HG02763 (cell line): Measurements from ENCODE around the gene MORC4.

Experiments used
- ATAC-seq: cut with Tn5 transposase; IDR thresholded peaks from one replicate; pipeline ENCODE4 v1.9.1; 2021; ENCODE audit warnings: mild to moderate bottlenecking, moderate library complexity; ENCODE audit not compliant: unreplicated experiment

The MORC4 gene

GRCh38 chrX:106912864-106913263, 87.1 kb downstream of the MORC4 start:
- ATAC-seq: no peak

GRCh38 chrX:106906361-106906760, 93.7 kb downstream of the MORC4 start:
- ATAC-seq: no peak

- no peak for ATAC-seq
Measured at GRCh38 chrX:106905064-106905708, 94.8 kb downstream of the MORC4 start.

GRCh38 chrX:106903856-106904528, 96.0 kb downstream of the MORC4 start:
- ATAC-seq: no peak

GRCh38 chrX:106903291-106903824, 96.7 kb downstream of the MORC4 start, which contains the start of gene RIPPLY1:
Gene RIPPLY1 (minus strand): TSS chrX:106903341. CDS start chrX:106903287, 54 bp downstream.
- no peak for ATAC-seq

GRCh38 chrX:106902684-106903083, 97.3 kb downstream of the MORC4 start:
- ATAC-seq: no peak

GRCh38 chrX:106901781-106902219, 98.2 kb downstream of the MORC4 start:
- no peak for ATAC-seq

- ATAC-seq: no peak
Measured at GRCh38 chrX:106901341-106901740, 98.7 kb downstream of the MORC4 start.

- ATAC-seq: no peak
Measured at GRCh38 chrX:106899841-106900240, 100.2 kb downstream of the MORC4 start.

- no peak for ATAC-seq
Measured at GRCh38 chrX:106899276-106899675, 100.7 kb downstream of the MORC4 start.

GRCh38 chrX:106898462-106898861, 101.5 kb downstream of the MORC4 start:
- ATAC-seq: peak; percentile 77

GRCh38 chrX:106897259-106897658, 102.8 kb downstream of the MORC4 start:
- no peak for ATAC-seq

GRCh38 chrX:106894978-106895452, 105.0 kb downstream of the MORC4 start:
- ATAC-seq: no peak

- ATAC-seq: no peak
Measured at GRCh38 chrX:106894392-106894909, 105.6 kb downstream of the MORC4 start.

GRCh38 chrX:106891762-106892460, 108.1 kb downstream of the MORC4 start:
- no peak for ATAC-seq
